Choroid plexus epithelial cell (primary cell): ENCODE measurements around the gene EPB41L5.

Experiments used
- DNase-seq: peaks from one replicate; pipeline ENCODE4 v3.0.0-alpha.2; 2010; ENCODE audit warnings: low read depth
- H3K4me3 ChIP-seq: 2 replicates; pipeline ENCODE4 v1.5.1; 2011; ENCODE audit warnings: low read depth, mild to moderate bottlenecking, control low read depth, low read length, moderate library complexity
- TF ChIP-seq, protein P1 (sequence below): conservative IDR thresholded peaks from 2 replicates; pipeline ENCODE4 v1.5.1; 2011; ENCODE audit warnings: low read depth, mild to moderate bottlenecking, control low read depth, inconsistent platforms, low read length, moderate library complexity

Gene EPB41L5

GRCh38 chr2:120174963-120175581 lies 162.2 kb downstream of the EPB41L5 start:
- H3K4me3 ChIP-seq: no peak overlapping the region
- TF ChIP-seq, protein P1, sequence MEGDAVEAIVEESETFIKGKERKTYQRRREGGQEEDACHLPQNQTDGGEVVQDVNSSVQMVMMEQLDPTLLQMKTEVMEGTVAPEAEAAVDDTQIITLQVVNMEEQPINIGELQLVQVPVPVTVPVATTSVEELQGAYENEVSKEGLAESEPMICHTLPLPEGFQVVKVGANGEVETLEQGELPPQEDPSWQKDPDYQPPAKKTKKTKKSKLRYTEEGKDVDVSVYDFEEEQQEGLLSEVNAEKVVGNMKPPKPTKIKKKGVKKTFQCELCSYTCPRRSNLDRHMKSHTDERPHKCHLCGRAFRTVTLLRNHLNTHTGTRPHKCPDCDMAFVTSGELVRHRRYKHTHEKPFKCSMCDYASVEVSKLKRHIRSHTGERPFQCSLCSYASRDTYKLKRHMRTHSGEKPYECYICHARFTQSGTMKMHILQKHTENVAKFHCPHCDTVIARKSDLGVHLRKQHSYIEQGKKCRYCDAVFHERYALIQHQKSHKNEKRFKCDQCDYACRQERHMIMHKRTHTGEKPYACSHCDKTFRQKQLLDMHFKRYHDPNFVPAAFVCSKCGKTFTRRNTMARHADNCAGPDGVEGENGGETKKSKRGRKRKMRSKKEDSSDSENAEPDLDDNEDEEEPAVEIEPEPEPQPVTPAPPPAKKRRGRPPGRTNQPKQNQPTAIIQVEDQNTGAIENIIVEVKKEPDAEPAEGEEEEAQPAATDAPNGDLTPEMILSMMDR: peak; percentile 65
- peak; percentile 84 for DNase-seq

DNA sequence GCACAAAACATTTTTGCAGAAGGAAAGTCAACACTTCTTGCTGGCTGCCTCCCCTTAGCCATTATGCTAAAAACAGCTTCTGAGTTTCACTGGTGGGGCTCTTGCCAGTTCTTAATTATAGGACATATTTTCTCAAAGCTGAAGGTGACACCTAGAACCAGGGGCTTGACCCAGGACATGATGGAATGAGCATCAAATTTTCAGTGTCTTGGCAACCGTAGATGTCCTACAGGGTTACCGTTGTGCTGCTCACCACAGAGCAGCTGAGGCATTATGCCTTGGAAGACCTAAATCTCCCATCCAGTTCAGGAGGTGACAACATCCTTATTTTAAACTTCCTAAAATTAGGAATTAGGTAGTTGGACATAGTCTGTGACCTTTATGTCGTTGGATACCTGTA lies 163.6 kb downstream of the EPB41L5 start:
- H3K4me3 ChIP-seq: no peak overlapping the region

DNA sequence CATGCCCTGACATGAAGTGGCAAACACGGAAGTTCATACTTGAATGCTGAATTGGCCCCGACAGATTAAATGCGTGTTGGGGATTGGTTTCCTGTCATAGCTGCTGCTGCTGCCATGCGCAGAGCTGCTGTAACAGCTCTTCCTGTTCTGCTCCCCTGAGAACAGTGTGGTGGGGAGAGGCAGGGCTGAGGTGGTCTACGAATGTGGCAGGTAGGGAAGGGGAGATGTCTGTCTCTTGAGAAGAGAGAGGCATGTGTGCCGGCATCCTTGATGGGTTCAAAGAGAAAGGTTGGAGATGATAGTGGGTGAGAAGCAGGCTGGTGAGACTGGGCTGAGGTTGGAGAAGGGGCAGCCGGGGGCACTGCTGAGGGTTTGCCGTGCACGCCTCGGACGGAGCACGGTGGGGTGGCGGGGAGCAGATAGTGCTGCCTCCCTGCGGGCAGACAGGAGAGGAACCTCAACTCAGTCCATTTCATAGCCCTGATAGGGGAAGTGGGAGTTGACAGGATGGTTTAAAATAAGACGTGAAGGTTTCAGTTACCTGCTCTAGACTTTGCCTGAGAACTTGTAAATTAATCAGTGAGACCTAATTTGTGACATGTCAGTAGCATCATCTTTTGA lies 164.2 kb downstream of the EPB41L5 start:
- TF ChIP-seq, protein P1: peak; percentile 34
- H3K4me3 ChIP-seq: no peak overlapping the region
- DNase-seq: no peak

More for the DNA sequence above, 163.6 kb downstream of the EPB41L5 start:
- TF ChIP-seq, protein P1: no peak
- DNase-seq: no peak

DNA sequence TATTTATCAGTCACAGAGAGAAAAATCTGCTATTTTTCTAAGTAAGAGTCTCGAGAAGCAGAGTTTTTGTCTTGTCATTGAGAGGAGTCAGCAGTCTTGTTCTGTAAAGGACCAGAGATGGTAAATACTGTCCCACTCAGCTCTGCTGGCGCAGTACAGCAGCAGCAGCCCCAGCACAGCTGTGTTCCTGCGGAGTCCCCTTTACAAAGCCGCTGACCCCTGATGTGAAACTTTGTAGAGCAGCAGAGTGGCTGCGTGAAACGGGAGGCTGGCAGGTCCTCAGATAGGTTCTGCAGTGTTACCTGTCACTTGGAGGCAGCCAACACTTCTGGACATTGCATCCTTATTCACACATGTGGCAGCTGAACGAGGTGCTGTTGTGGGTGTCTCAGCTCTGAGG lies 165.1 kb downstream of the EPB41L5 start:
- H3K4me3 ChIP-seq: no peak overlapping the region
- no peak for DNase-seq
- TF ChIP-seq, protein P1: no peak

- H3K4me3 ChIP-seq: no peak overlapping the region
- no peak for DNase-seq
- TF ChIP-seq, protein P1: no peak
Observed at GRCh38 chr2:120179396-120179795, 166.5 kb downstream of the EPB41L5 start.

- no peak for DNase-seq
- H3K4me3 ChIP-seq: no peak overlapping the region
- TF ChIP-seq, protein P1: no peak
Observed at GRCh38 chr2:120180066-120180465, 167.2 kb downstream of the EPB41L5 start.
